GM12878 (cell line): ENCODE results near the gene SLC23A2. TPM values are rescaled to one million over a fixed set of nuclear protein-coding genes. Genes with fewer than 3 reads are reported as not detected.

Experiments used
- E4F1 ChIP-seq: fragments of 450-650 bp; IDR thresholded peaks from 2 replicates; pipeline ENCODE4 v1.6.1; 2018; ENCODE audit warnings: borderline replicate concordance, mild to moderate bottlenecking; ENCODE audit not compliant: partially characterized antibody
- FOXK2 ChIP-seq: fragments of 450-650 bp; IDR thresholded peaks from 2 replicates; pipeline ENCODE4 v1.6.1; 2017; ENCODE audit warnings: mild to moderate bottlenecking, moderate library complexity
- IRF4 ChIP-seq: IDR thresholded peaks from 2 replicates; pipeline ENCODE4 v1.6.1; 2011; ENCODE audit warnings: low read depth, low read length
- MTA2 ChIP-seq: fragments of 450-650 bp; IDR thresholded peaks from 2 replicates; pipeline ENCODE4 v1.6.1; 2016; ENCODE audit warnings: low read depth, mild to moderate bottlenecking, moderate library complexity
- NFYA ChIP-seq: IDR thresholded peaks from 2 replicates; pipeline ENCODE4 v1.6.1; 2011; ENCODE audit warnings: low read depth, mild to moderate bottlenecking, low read length, improper control_type of control experiment, borderline replicate concordance
- NFYB ChIP-seq: IDR thresholded peaks from 2 replicates; pipeline ENCODE4 v1.6.1; 2011; ENCODE audit warnings: low read depth, mild to moderate bottlenecking, low read length, improper control_type of control experiment, moderate library complexity; ENCODE audit not compliant: insufficient read depth
- SMAD5 ChIP-seq: IDR thresholded peaks from 2 replicates; pipeline ENCODE4 v1.6.1; 2016; ENCODE audit warnings: antibody characterized with exemption, low read depth
- SREBF1 ChIP-seq: IDR thresholded peaks from 2 replicates; pipeline ENCODE4 v1.6.1; 2012; ENCODE audit warnings: mild to moderate bottlenecking, low read length
- ZBTB4 ChIP-seq: fragments of 450-650 bp; formaldehyde crosslinking; IDR thresholded peaks from 2 replicates; pipeline ENCODE4 v1.4.0; 2022; ENCODE audit warnings: mild to moderate bottlenecking, moderate library complexity
- polyA plus RNA-seq, 11 experiments: library from polyadenylated mRNA; depleted of rRNA in 4 of 11; unstranded in 6 of 11; stranded (reverse) in 5 of 11; fragments of >200 nt; fragmentation: Nextera tagmentation in 4 of 11; fragmentation: Illumina TruSeq in 1 of 11; extraction: Ambion mirVana in 4 of 11; extraction: Trizol in 1 of 11; gene quantifications; 1 replicate in 1 of 11; 2 replicates in 10 of 11; pipeline versions ENCODE4 v1.2.1 to v1.2.3, GENCODE V29; 2011 to 2016; ENCODE audit warnings: inconsistent platforms in 2 of 11, missing spikeins in 2 of 11, low read depth in 1 of 11
- total RNA-seq, 4 experiments: library from RNA; depleted of rRNA in 3 of 4; stranded (reverse); fragments of >200 nt in 3 of 4; fragmentation: Illumina TruSeq in 1 of 4; extraction: Trizol in 1 of 4; gene quantifications; 2 replicates each; pipeline versions ENCODE4 v1.2.1 to v1.2.3, GENCODE V29; 2013 to 2021

SLC23A2 gene
- total and polyA plus RNA-seq, 10 of the 15 experiments (the other 5 are each of a cell fraction or from before 2014, with no cell fraction given) = 4.4 to 56.1 (median 35.5) TPM

GRCh38 chr20:4856022-4856755 is 145.1 kb downstream of the SLC23A2 start (continued):
- no peak for TF ChIP-seq E4F1
- TF ChIP-seq NFYA = no peak
- TF ChIP-seq IRF4 = no peak
- TF ChIP-seq ZBTB4 = no peak
- TF ChIP-seq FOXK2 = no peak
- TF ChIP-seq NFYB = no peak
- no peak for TF ChIP-seq SMAD5
- no peak for TF ChIP-seq SREBF1
- TF ChIP-seq MTA2 = no peak
